ENCODE data around the gene NR2C1. TPM values are rescaled to one million over a fixed set of nuclear protein-coding genes. Genes with fewer than 3 reads are reported as not detected.

NR2C1 gene
- total and polyA plus RNA-seq, 2 of the 8 experiments (the other 6 are each of a cell fraction or from before 2014, with no cell fraction given), result 22.8 to 48.3 TPM

DNA sequence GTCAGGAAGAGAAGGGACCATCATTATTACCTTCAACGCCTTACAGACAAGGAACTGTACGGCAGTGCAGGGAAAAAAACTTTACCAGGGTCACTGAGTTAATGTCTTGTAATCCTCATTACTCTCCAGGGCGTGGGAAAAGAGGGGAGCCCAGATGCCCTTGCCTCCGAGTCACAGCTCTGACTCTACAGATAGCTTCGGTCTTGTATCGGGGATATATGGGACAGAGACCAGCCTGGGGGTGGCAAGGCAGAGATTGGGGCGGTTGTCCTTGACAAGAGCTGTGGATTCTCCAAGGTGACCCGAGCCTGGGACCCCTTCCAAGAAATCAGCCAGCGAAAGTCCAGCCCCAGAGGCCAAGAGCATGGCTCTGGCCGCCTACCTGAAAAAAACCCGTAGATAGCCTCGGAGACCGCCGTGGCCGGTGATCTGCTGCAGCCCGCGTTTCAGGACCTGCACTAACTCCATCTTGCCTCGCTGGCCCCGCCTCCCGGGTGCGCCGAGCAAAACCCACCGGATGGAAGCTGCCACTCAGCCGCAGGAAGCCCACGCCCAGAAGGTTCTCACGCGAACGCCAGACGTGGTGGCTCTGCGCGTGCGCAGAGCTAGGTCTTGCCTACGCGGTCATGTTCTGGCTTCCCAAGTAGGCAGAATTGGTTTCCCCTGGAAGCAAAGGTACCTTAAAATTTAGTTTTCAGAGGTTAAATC is 70.1 kb downstream of the NR2C1 start, which contains the start of gene NDUFA12 (continued):
- TF ChIP-seq GABPA (IDR thresholded peaks at IDR 0.05; ENCODE audit: borderline replicate concordance, insufficient read depth, low read length), result peak; percentile 70; the same call in 1 of the 2 replicates
- peak; percentile 71 for TF ChIP-seq TAF7 (optimal IDR thresholded peaks at IDR 0.05; ENCODE audit: borderline replicate concordance, low read depth, low read length)
- TF ChIP-seq KDM5A (IDR thresholded peaks at IDR 0.05; ENCODE audit: low read length), result no peak; the same call in 1 of the 2 replicates
- TF ChIP-seq KDM1A (IDR thresholded peaks at IDR 0.05; ENCODE audit: borderline replicate concordance, low read length), result no peak
- TF ChIP-seq POLR2AphosphoS5 (IDR thresholded peaks at IDR 0.05; ENCODE audit: low read depth, low read length), result peak; percentile 92
- TF ChIP-seq, protein P1, sequence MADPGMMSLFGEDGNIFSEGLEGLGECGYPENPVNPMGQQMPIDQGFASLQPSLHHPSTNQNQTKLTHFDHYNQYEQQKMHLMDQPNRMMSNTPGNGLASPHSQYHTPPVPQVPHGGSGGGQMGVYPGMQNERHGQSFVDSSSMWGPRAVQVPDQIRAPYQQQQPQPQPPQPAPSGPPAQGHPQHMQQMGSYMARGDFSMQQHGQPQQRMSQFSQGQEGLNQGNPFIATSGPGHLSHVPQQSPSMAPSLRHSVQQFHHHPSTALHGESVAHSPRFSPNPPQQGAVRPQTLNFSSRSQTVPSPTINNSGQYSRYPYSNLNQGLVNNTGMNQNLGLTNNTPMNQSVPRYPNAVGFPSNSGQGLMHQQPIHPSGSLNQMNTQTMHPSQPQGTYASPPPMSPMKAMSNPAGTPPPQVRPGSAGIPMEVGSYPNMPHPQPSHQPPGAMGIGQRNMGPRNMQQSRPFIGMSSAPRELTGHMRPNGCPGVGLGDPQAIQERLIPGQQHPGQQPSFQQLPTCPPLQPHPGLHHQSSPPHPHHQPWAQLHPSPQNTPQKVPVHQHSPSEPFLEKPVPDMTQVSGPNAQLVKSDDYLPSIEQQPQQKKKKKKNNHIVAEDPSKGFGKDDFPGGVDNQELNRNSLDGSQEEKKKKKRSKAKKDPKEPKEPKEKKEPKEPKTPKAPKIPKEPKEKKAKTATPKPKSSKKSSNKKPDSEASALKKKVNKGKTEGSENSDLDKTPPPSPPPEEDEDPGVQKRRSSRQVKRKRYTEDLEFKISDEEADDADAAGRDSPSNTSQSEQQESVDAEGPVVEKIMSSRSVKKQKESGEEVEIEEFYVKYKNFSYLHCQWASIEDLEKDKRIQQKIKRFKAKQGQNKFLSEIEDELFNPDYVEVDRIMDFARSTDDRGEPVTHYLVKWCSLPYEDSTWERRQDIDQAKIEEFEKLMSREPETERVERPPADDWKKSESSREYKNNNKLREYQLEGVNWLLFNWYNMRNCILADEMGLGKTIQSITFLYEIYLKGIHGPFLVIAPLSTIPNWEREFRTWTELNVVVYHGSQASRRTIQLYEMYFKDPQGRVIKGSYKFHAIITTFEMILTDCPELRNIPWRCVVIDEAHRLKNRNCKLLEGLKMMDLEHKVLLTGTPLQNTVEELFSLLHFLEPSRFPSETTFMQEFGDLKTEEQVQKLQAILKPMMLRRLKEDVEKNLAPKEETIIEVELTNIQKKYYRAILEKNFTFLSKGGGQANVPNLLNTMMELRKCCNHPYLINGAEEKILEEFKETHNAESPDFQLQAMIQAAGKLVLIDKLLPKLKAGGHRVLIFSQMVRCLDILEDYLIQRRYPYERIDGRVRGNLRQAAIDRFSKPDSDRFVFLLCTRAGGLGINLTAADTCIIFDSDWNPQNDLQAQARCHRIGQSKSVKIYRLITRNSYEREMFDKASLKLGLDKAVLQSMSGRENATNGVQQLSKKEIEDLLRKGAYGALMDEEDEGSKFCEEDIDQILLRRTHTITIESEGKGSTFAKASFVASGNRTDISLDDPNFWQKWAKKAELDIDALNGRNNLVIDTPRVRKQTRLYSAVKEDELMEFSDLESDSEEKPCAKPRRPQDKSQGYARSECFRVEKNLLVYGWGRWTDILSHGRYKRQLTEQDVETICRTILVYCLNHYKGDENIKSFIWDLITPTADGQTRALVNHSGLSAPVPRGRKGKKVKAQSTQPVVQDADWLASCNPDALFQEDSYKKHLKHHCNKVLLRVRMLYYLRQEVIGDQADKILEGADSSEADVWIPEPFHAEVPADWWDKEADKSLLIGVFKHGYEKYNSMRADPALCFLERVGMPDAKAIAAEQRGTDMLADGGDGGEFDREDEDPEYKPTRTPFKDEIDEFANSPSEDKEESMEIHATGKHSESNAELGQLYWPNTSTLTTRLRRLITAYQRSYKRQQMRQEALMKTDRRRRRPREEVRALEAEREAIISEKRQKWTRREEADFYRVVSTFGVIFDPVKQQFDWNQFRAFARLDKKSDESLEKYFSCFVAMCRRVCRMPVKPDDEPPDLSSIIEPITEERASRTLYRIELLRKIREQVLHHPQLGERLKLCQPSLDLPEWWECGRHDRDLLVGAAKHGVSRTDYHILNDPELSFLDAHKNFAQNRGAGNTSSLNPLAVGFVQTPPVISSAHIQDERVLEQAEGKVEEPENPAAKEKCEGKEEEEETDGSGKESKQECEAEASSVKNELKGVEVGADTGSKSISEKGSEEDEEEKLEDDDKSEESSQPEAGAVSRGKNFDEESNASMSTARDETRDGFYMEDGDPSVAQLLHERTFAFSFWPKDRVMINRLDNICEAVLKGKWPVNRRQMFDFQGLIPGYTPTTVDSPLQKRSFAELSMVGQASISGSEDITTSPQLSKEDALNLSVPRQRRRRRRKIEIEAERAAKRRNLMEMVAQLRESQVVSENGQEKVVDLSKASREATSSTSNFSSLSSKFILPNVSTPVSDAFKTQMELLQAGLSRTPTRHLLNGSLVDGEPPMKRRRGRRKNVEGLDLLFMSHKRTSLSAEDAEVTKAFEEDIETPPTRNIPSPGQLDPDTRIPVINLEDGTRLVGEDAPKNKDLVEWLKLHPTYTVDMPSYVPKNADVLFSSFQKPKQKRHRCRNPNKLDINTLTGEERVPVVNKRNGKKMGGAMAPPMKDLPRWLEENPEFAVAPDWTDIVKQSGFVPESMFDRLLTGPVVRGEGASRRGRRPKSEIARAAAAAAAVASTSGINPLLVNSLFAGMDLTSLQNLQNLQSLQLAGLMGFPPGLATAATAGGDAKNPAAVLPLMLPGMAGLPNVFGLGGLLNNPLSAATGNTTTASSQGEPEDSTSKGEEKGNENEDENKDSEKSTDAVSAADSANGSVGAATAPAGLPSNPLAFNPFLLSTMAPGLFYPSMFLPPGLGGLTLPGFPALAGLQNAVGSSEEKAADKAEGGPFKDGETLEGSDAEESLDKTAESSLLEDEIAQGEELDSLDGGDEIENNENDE (IDR thresholded peaks at IDR 0.05; ENCODE audit: insufficient replicate concordance, low read length), result no peak
- TF ChIP-seq CHD2 (IDR thresholded peaks at IDR 0.05; ENCODE audit: low read length), result no peak
- TF ChIP-seq, protein P2, sequence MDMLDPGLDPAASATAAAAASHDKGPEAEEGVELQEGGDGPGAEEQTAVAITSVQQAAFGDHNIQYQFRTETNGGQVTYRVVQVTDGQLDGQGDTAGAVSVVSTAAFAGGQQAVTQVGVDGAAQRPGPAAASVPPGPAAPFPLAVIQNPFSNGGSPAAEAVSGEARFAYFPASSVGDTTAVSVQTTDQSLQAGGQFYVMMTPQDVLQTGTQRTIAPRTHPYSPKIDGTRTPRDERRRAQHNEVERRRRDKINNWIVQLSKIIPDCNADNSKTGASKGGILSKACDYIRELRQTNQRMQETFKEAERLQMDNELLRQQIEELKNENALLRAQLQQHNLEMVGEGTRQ (IDR thresholded peaks at IDR 0.05; ENCODE audit: low read length), result no peak
- TF ChIP-seq SRF (IDR thresholded peaks at IDR 0.05; ENCODE audit: low read depth, low read length), result no peak
- TF ChIP-seq TCF12 (IDR thresholded peaks at IDR 0.05; ENCODE audit: low read depth, low read length), result no peak
